OCI-LY7 (cell line): Measurements from ENCODE around the gene ALPG.

Experiments used
- EZH2phosphoT487 ChIP-seq: fragments of 200-600 bp; sonication (generic); IDR thresholded peaks from 2 replicates; pipeline ENCODE4 v1.6.1; 2018; ENCODE audit warnings: low read depth, borderline replicate concordance, mild to moderate bottlenecking, mixed run types, antibody characterized with exemption, low read length, moderate library complexity, mixed read lengths
- TF ChIP-seq, protein P1 (sequence below): fragments of 200-600 bp; sonication (generic); conservative IDR thresholded peaks from 2 replicates; pipeline ENCODE4 v1.5.1; 2014; ENCODE audit warnings: mild to moderate bottlenecking, antibody characterized with exemption, low read length, moderate library complexity, mixed read lengths

DNA sequence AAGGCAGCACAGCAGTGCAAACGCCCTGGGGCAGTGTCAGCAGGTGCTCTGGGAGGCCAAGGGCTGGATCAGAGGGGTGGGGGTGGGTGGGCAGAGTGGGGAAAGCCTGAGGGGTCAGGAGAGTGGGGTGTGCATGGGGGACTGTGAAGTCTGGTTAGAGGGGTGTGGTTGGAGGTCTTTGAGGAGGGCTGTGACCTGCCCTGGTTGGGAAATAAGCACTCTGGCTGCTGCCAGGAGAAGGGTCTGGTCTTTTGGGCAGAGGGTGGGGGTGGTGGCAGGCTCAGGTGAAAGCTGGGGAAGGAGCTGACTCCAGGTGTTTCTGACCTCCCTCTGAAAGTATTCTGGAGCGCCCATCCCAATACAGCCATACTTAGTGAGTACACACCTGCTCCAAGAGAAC, 53.5 kb downstream of the ALPG start:
- TF ChIP-seq, protein P1, sequence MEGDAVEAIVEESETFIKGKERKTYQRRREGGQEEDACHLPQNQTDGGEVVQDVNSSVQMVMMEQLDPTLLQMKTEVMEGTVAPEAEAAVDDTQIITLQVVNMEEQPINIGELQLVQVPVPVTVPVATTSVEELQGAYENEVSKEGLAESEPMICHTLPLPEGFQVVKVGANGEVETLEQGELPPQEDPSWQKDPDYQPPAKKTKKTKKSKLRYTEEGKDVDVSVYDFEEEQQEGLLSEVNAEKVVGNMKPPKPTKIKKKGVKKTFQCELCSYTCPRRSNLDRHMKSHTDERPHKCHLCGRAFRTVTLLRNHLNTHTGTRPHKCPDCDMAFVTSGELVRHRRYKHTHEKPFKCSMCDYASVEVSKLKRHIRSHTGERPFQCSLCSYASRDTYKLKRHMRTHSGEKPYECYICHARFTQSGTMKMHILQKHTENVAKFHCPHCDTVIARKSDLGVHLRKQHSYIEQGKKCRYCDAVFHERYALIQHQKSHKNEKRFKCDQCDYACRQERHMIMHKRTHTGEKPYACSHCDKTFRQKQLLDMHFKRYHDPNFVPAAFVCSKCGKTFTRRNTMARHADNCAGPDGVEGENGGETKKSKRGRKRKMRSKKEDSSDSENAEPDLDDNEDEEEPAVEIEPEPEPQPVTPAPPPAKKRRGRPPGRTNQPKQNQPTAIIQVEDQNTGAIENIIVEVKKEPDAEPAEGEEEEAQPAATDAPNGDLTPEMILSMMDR = no peak
- no peak for TF ChIP-seq EZH2phosphoT487
